Activated CD8-positive, alpha-beta T cell treated with anti-CD3 and anti-CD28 coated beads for 36 hours (primary cell): ENCODE measurements around the gene IGFL2. TPM values are rescaled to one million over a fixed set of nuclear protein-coding genes. Genes with fewer than 3 reads are reported as not detected.

Source experiments
- ATAC-seq: fragments of 200-7000 bp; cut with Tn5 transposase; one replicate; pipeline ENCODE4 v1.10.0; 2021; ENCODE audit warnings: mild to moderate bottlenecking, moderate library complexity
- CTCF ChIA-PET: fragments of 350-600 bp; sonication (Branson Sonifier 250); formaldehyde crosslinking; loops from one replicate; lab custom pipeline; 2021; ENCODE audit warnings: antibody characterized with exemption; lab: Charles Lee
- POLR2A ChIA-PET: fragments of 350-600 bp; sonication (Branson Sonifier 250); formaldehyde crosslinking; loops from one replicate; lab custom pipeline; 2021; ENCODE audit warnings: antibody characterized with exemption; lab: Charles Lee
- DNase-seq: peaks from one replicate; pipeline ENCODE4 v3.0.0-alpha.2; 2020
- H3K27ac Mint-ChIP-seq: one replicate; pipeline ENCODE4 v1.8.0; 2021; ENCODE audit warnings: mild to moderate bottlenecking, mixed read lengths
- H3K27me3 Mint-ChIP-seq: one replicate; pipeline ENCODE4 v1.8.0; 2021; ENCODE audit warnings: mixed read lengths
- H3K36me3 Mint-ChIP-seq: one replicate; pipeline ENCODE4 v1.8.0; 2021; ENCODE audit warnings: low read depth, mixed read lengths
- H3K4me1 Mint-ChIP-seq: one replicate; pipeline ENCODE4 v1.8.0; 2021; ENCODE audit warnings: low read depth, mixed read lengths
- H3K4me3 Mint-ChIP-seq: one replicate; pipeline ENCODE4 v1.8.0; 2021; ENCODE audit warnings: mild to moderate bottlenecking, moderate library complexity, mixed read lengths
- H3K9me3 Mint-ChIP-seq: one replicate; pipeline ENCODE4 v1.8.0; 2021; ENCODE audit warnings: mixed read lengths
- CTCF ChIP-seq: fragments of 200-600 bp; IDR thresholded peaks from one replicate; pipeline ENCODE4 v1.8.0; 2022; ENCODE audit warnings: antibody characterized with exemption, mild to moderate bottlenecking
- intact Hi-C: fragments of 100-400 bp; cut with micrococcal nuclease; formaldehyde crosslinking; loops from one replicate; pipeline ENCODE4 v1.10.0; 2022
- total RNA-seq, 2 experiments: library from RNA; stranded (reverse); gene quantifications; one replicate each; pipeline ENCODE4 v1.2.3, GENCODE V29; 2021

IGFL2 gene
- total RNA-seq, 2 experiments from 2014 or later, result not detected

GRCh38 chr19:46162731-46163130 is 14.7 kb downstream of the IGFL2 start:
- peaks cover 39% of the 10 kb centered on the region for H3K27me3 Mint-ChIP-seq
- POLR2A ChIA-PET, result no interaction called here
- no peak overlapping the region for H3K27ac Mint-ChIP-seq

GRCh38 chr19:46173886-46174480 is 25.9 kb downstream of the IGFL2 start:
- no peak for ATAC-seq

More at GRCh38 chr19:46162731-46163130, 14.7 kb downstream of the IGFL2 start:
- H3K36me3 Mint-ChIP-seq, result no peaks in the 10 kb centered on the region
- no peak for DNase-seq
- H3K9me3 Mint-ChIP-seq, result peaks cover 18% of the 10 kb centered on the region
- no peak overlapping the region for H3K4me3 Mint-ChIP-seq
- CTCF ChIA-PET, result no interaction called here
- TF ChIP-seq CTCF, result no peak
- intact Hi-C loops, result no loop called here
- no peaks in the 10 kb centered on the region for H3K4me1 Mint-ChIP-seq
- ATAC-seq, result no peak

DNA sequence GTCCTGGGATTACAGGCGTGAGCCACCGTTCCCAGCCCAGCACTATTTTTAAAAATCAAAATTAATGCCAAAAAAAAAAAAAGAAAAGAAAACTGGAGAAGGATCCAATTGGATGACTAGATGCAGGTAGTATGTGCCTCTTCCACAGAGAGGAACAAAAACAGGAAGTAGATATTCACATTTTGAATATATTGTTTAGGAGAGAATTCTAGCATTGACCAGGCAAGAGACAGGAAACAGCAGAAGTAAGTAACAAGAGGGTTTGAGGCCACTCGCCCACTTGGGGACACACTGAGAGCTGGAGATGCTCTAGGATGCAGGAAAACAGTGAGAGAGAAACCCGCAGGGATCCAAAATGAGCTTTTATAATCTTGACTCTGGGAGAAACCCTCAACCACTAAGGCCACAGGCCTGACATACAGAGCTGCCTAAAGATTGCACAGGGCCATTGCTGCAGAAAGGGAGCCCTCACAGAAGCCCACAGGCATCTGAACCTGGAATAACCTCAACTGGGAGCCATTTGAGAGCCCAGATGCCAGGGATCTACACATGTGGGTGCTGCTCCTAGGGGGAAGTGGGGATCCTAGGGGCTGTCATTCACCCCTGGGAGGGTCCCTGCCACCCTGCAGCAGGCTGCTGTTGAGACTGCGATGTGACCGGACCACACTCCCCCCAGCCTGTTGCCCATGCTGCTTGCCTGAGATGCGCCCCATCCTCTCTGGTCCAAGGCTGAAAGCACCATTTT is 28.2 kb downstream of the IGFL2 start:
- peaks cover 36% of the 10 kb centered on the region for H3K27me3 Mint-ChIP-seq
- no peak overlapping the region for H3K27ac Mint-ChIP-seq
- POLR2A ChIA-PET, result no interaction called here
- no peak for ATAC-seq
- peaks cover 3% of the 10 kb centered on the region for H3K4me1 Mint-ChIP-seq
- H3K36me3 Mint-ChIP-seq, result no peaks in the 10 kb centered on the region
- H3K9me3 Mint-ChIP-seq, result peaks cover 2% of the 10 kb centered on the region
- no peak for DNase-seq
- no peak for TF ChIP-seq CTCF
- intact Hi-C loops, result no loop called here
- H3K4me3 Mint-ChIP-seq, result no peak overlapping the region
- CTCF ChIA-PET, result interaction anchor here (1.0 to 1.9 kb wide), 2 partner anchors 13 to 148 kb away, joined by 5 to 6 read pairs; no protein-coding TSS in a partner anchor

More at GRCh38 chr19:46173886-46174480, 25.9 kb downstream of the IGFL2 start:
- H3K4me3 Mint-ChIP-seq, result no peak overlapping the region
- peaks cover 40% of the 10 kb centered on the region for H3K27me3 Mint-ChIP-seq
- ChIA-PET CTCF (interaction anchor here (1.2 to 1.8 kb wide), 3 partner anchors 15 to 145 kb away, joined by 3 to 10 read pairs (median 8); no protein-coding TSS in a partner anchor), POLR2A (interaction anchor here (0.6 kb wide), 1 partner anchor 145 kb away, joined by 3 read pairs; no protein-coding TSS in a partner anchor)
- intact Hi-C loops, result no loop called here
- H3K9me3 Mint-ChIP-seq, result peaks cover 10% of the 10 kb centered on the region
- DNase-seq, result no peak
- TF ChIP-seq CTCF, result no peak
- no peaks in the 10 kb centered on the region for H3K4me1 Mint-ChIP-seq
- H3K27ac Mint-ChIP-seq, result no peak overlapping the region
- no peaks in the 10 kb centered on the region for H3K36me3 Mint-ChIP-seq

- ATAC-seq (no peak), DNase-seq (no peak)
- H3K36me3 Mint-ChIP-seq, result no peaks in the 10 kb centered on the region
- H3K27me3 Mint-ChIP-seq, result peaks cover 42% of the 10 kb centered on the region
- no peak overlapping the region for H3K4me3 Mint-ChIP-seq
- H3K9me3 Mint-ChIP-seq, result no peaks in the 10 kb centered on the region
- ChIA-PET CTCF (interaction anchor here (1.9 kb wide), 1 partner anchor 9 kb away, joined by 7 read pairs; no protein-coding TSS in a partner anchor), POLR2A (no interaction called here)
- H3K27ac Mint-ChIP-seq, result no peak overlapping the region
- peaks cover 8% of the 10 kb centered on the region for H3K4me1 Mint-ChIP-seq
- intact Hi-C loops, result no loop called here
- TF ChIP-seq CTCF, result no peak
Measured at GRCh38 chr19:46179076-46179759, 31.2 kb downstream of the IGFL2 start.
